PC-3 (cell line): ENCODE results near the gene TYRO3. TPM values are rescaled to one million over a fixed set of nuclear protein-coding genes. Genes with fewer than 3 reads are reported as not detected.

Source experiments
- ATAC-seq: fragments of 200-7000 bp; cut with Tn5 transposase; 2 replicates; pipeline ENCODE4 v1.9.1; 2020; ENCODE audit warnings: mild to moderate bottlenecking, moderate library complexity
- BruUV-seq: library from RNA; stranded (reverse); fragments of 400-500 nt; replicated peaks from 2 replicates; lab custom pipeline; 2021; lab: Mats Ljungman, UMichigan
- CTCF ChIA-PET: fragments of 300-600 bp; sonication (Branson Sonifier 250); formaldehyde crosslinking; loops from one replicate; lab custom pipeline; 2022; ENCODE audit warnings: antibody characterized with exemption; lab: Charles Lee
- POLR2A ChIA-PET: fragments of 300-600 bp; sonication (Branson Sonifier 250); formaldehyde crosslinking; loops from one replicate; lab custom pipeline; 2022; ENCODE audit warnings: antibody characterized with exemption; ENCODE audit not compliant: unreplicated experiment; lab: Charles Lee
- DNase-seq: peaks from one replicate; pipeline ENCODE4 v3.0.0-alpha.2; 2015
- H2AFZ ChIP-seq: fragments of 300-600 bp; sonication (generic); 2 replicates; pipeline ENCODE4 v1.6.0; 2016; ENCODE audit warnings: antibody characterized with exemption, low read length
- H3F3A ChIP-seq: fragments of 300-600 bp; sonication (generic); one replicate; pipeline ENCODE4 v1.6.0; 2017; ENCODE audit warnings: antibody characterized with exemption, low read length, control low read depth, mild to moderate bottlenecking; ENCODE audit not compliant: unreplicated experiment
- H3K27ac ChIP-seq: fragments of 300-600 bp; sonication (generic); 2 replicates; pipeline ENCODE4 v1.5.1; 2016; ENCODE audit warnings: mild to moderate bottlenecking, low read length
- H3K27me3 ChIP-seq: fragments of 300-600 bp; sonication (generic); 2 replicates; pipeline ENCODE4 v1.6.1; 2016; ENCODE audit warnings: low read length, mixed read lengths
- H3K36me3 ChIP-seq: fragments of 300-600 bp; sonication (generic); 2 replicates; pipeline ENCODE4 v1.6.1; 2016; ENCODE audit warnings: low read depth, mixed run types, low read length, mixed read lengths
- H3K4me1 ChIP-seq: fragments of 300-600 bp; sonication (generic); 2 replicates; pipeline ENCODE4 v1.5.1; 2016; ENCODE audit warnings: low read length; ENCODE audit not compliant: insufficient read depth
- H3K4me2 ChIP-seq: fragments of 300-600 bp; sonication (generic); 2 replicates; pipeline ENCODE4 v1.6.0; 2016; ENCODE audit warnings: low read length
- H3K4me3 ChIP-seq: fragments of 300-600 bp; sonication (generic); 2 replicates; pipeline ENCODE4 v1.5.1; 2016; ENCODE audit warnings: mild to moderate bottlenecking, low read length, mixed read lengths
- H3K79me2 ChIP-seq: fragments of 300-600 bp; sonication (generic); 2 replicates; pipeline ENCODE4 v1.6.1; 2017; ENCODE audit warnings: low read length, mixed read lengths
- H3K9ac ChIP-seq: fragments of 300-600 bp; sonication (generic); 2 replicates; pipeline ENCODE4 v1.6.0; 2016; ENCODE audit warnings: mild to moderate bottlenecking, low read length
- H3K9me2 ChIP-seq: fragments of 300-600 bp; sonication (generic); replicated peaks from 2 replicates; pipeline ENCODE4 v1.6.1; 2016; ENCODE audit warnings: mixed run types, low read length, mixed read lengths
- H3K9me3 ChIP-seq: fragments of 300-600 bp; sonication (generic); 2 replicates; pipeline ENCODE4 v1.6.1; 2016; ENCODE audit warnings: low read length, mixed read lengths
- H4K20me1 ChIP-seq: fragments of 300-600 bp; sonication (generic); 2 replicates; pipeline ENCODE4 v1.6.1; 2016; ENCODE audit warnings: low read length, mixed read lengths
- CTCF ChIP-seq: fragments of 300-600 bp; sonication (generic); conservative IDR thresholded peaks from 2 replicates; pipeline ENCODE4 v1.5.1; 2017; ENCODE audit warnings: antibody characterized with exemption, low read depth, mild to moderate bottlenecking, low read length
- EZH2 ChIP-seq: fragments of 300-600 bp; sonication (generic); IDR thresholded peaks from one replicate; pipeline ENCODE4 v1.6.1; 2017; ENCODE audit warnings: antibody characterized with exemption, mild to moderate bottlenecking, low read length; ENCODE audit not compliant: unreplicated experiment
- EZH2phosphoT487 ChIP-seq: fragments of 300-600 bp; sonication (generic); IDR thresholded peaks from 2 replicates; pipeline ENCODE4 v1.6.1; 2018; ENCODE audit warnings: mild to moderate bottlenecking, antibody characterized with exemption, low read length, borderline replicate concordance
- intact Hi-C: fragments of 100-400 bp; cut with micrococcal nuclease; formaldehyde crosslinking; loops from 2 replicates; pipeline ENCODE4 v1.9.0; 2023
- total RNA-seq: library from RNA; depleted of rRNA; stranded (reverse); fragments of >200 nt; gene quantifications from 2 replicates; pipeline ENCODE4 v1.2.3, GENCODE V29; 2014

The TYRO3 gene
- total RNA-seq, 1 experiment from 2014 or later, result 23.5 TPM

- Histone ChIP-seq H3K9me3 (no peaks in the 10 kb centered on the region), H3K79me2 (no peaks in the 10 kb centered on the region), H3K4me1 (no peaks in the 10 kb centered on the region), H3K27ac (no peak overlapping the region), H3K36me3 (peaks cover 10% of the 10 kb centered on the region; the same call in 1 of the 2 replicates), H3K27me3 (no peaks in the 10 kb centered on the region), H3K4me3 (no peak overlapping the region), H3K9ac (no peak overlapping the region), H4K20me1 (no peaks in the 10 kb centered on the region), H2AFZ (no peak overlapping the region), H3F3A (no peaks in the 10 kb centered on the region), H3K4me2 (no peak overlapping the region), H3K9me2 (no peaks in the 10 kb centered on the region)
- DNase-seq (no peak), ATAC-seq (no peak)
- ChIA-PET CTCF (no interaction called here), POLR2A (interaction anchor here (0.7 kb wide), 1 partner anchor 71 kb away, joined by 19 read pairs; no protein-coding TSS in a partner anchor)
- no TSS peak for BruUV-seq
- TF ChIP-seq EZH2phosphoT487, result no peak
- no peak for TF ChIP-seq CTCF
- TF ChIP-seq EZH2, result no peak
- intact Hi-C loops, result no loop called here
Observed at GRCh38 chr15:41575282-41575681, 16.3 kb downstream of the TYRO3 start.

GRCh38 chr15:41577863-41578735 is 19.1 kb downstream of the TYRO3 start:
- intact Hi-C loops, result no loop called here
- BruUV-seq, result no TSS peak
- ATAC-seq, result 0 out of 2 replicates have a peak, but pooled peaks have one; percentile 20
- H3F3A ChIP-seq, result no peaks in the 10 kb centered on the region
- H4K20me1 ChIP-seq, result no peaks in the 10 kb centered on the region
- no peaks in the 10 kb centered on the region for H3K79me2 ChIP-seq
- no peak for TF ChIP-seq CTCF
- TF ChIP-seq EZH2phosphoT487, result no peak
- no peak for TF ChIP-seq EZH2
- H2AFZ ChIP-seq, result no peak overlapping the region
- no peak overlapping the region for H3K27ac ChIP-seq
- H3K4me2 ChIP-seq, result no peak overlapping the region
- DNase-seq, result no peak
- H3K4me3 ChIP-seq, result no peak overlapping the region
- no peaks in the 10 kb centered on the region for H3K9me2 ChIP-seq
- H3K27me3 ChIP-seq, result no peaks in the 10 kb centered on the region
- no peak overlapping the region for H3K9ac ChIP-seq
- peaks cover 10% of the 10 kb centered on the region; the same call in 1 of the 2 replicates for H3K36me3 ChIP-seq
- no peaks in the 10 kb centered on the region; the same call in 1 of the 2 replicates for H3K4me1 ChIP-seq
- CTCF ChIA-PET, result interaction anchor here (0.5 kb wide), 1 partner anchor 41 kb away, joined by 5 read pairs; no protein-coding TSS in a partner anchor
- no peaks in the 10 kb centered on the region for H3K9me3 ChIP-seq
- POLR2A ChIA-PET, result no interaction called here
